GM23248 (cell line): ENCODE data around the gene SEMA4D. TPM values are rescaled to one million over a fixed set of nuclear protein-coding genes. Genes with fewer than 3 reads are reported as not detected.

Experiments used
- DNase-seq: peaks from one replicate; pipeline ENCODE4 v3.0.0-alpha.2; 2015
- H2AFZ ChIP-seq: fragments of 200-600 bp; sonication (generic); 2 replicates; pipeline ENCODE4 v1.6.1; 2016; ENCODE audit warnings: antibody characterized with exemption
- H3F3A ChIP-seq: fragments of 200-600 bp; sonication (generic); 2 replicates; pipeline ENCODE4 v1.6.1; 2016; ENCODE audit warnings: mild to moderate bottlenecking, antibody characterized with exemption, mixed run types; ENCODE audit not compliant: insufficient read depth
- H3K27ac ChIP-seq: fragments of 200-600 bp; sonication (generic); 2 replicates; pipeline ENCODE4 v1.5.1; 2016; ENCODE audit warnings: mild to moderate bottlenecking
- H3K27me3 ChIP-seq: fragments of 200-600 bp; sonication (generic); replicated peaks from 2 replicates; pipeline ENCODE4 v1.6.1; 2016; ENCODE audit warnings: mild to moderate bottlenecking; ENCODE audit not compliant: insufficient read depth
- H3K36me3 ChIP-seq: fragments of 200-600 bp; sonication (generic); 2 replicates; pipeline ENCODE4 v1.6.1; 2016; ENCODE audit warnings: low read depth, mild to moderate bottlenecking
- H3K4me1 ChIP-seq: fragments of 200-600 bp; sonication (generic); 2 replicates; pipeline ENCODE4 v1.6.1; 2016; ENCODE audit warnings: mild to moderate bottlenecking; ENCODE audit not compliant: insufficient read depth
- H3K4me2 ChIP-seq: fragments of 200-600 bp; sonication (generic); one replicate; pipeline ENCODE4 v1.6.1; 2016; ENCODE audit warnings: mild to moderate bottlenecking; ENCODE audit not compliant: unreplicated experiment
- H3K4me3 ChIP-seq: fragments of 200-600 bp; sonication (generic); 2 replicates; pipeline ENCODE4 v1.5.1; 2016; ENCODE audit warnings: mild to moderate bottlenecking
- H3K79me2 ChIP-seq: fragments of 200-600 bp; sonication (generic); 2 replicates; pipeline ENCODE4 v1.6.1; 2016; ENCODE audit warnings: mild to moderate bottlenecking; ENCODE audit not compliant: insufficient read depth
- H3K9ac ChIP-seq: fragments of 200-600 bp; sonication (generic); 2 replicates; pipeline ENCODE4 v1.6.1; 2016; ENCODE audit warnings: mild to moderate bottlenecking
- H3K9me2 ChIP-seq: fragments of 200-600 bp; sonication (generic); 2 replicates; pipeline ENCODE4 v1.6.1; 2016; ENCODE audit warnings: mixed run types, mild to moderate bottlenecking, moderate library complexity; ENCODE audit not compliant: insufficient read depth
- H3K9me3 ChIP-seq: fragments of 200-600 bp; sonication (generic); one replicate; pipeline ENCODE4 v1.6.1; 2017; ENCODE audit warnings: low read depth
- H4K20me1 ChIP-seq: fragments of 200-600 bp; sonication (generic); 2 replicates; pipeline ENCODE4 v1.6.0; 2016; ENCODE audit not compliant: insufficient read depth
- EZH2 ChIP-seq: fragments of 200-600 bp; sonication (generic); IDR thresholded peaks from 2 replicates; pipeline ENCODE4 v1.6.1; 2018; ENCODE audit warnings: antibody characterized with exemption, mild to moderate bottlenecking; ENCODE audit not compliant: insufficient read depth, poor library complexity, severe bottlenecking
- EZH2phosphoT487 ChIP-seq: fragments of 200-600 bp; sonication (generic); IDR thresholded peaks from 2 replicates; pipeline ENCODE4 v1.6.1; 2018; ENCODE audit warnings: antibody characterized with exemption, moderate library complexity, mild to moderate bottlenecking, low read depth; ENCODE audit not compliant: insufficient read depth
- WGBS, 2 experiments: methylation state at CpG; one replicate each; pipeline ENCODE4 v1.1.6; 2015 to 2017; ENCODE audit warnings: low lambda C conversion rate in 2 of 2, low coverage in 1 of 2; ENCODE audit errors: missing lambda C conversion rate in 2 of 2; 5-methylcytosine and 5-hydroxymethylcytosine counted together
- in situ Hi-C: fragments of 300-500 bp; cut with MboI; formaldehyde crosslinking; loops from 2 replicates; pipeline ENCODE4 v1.15.0; 2020
- polyA plus RNA-seq: library from polyadenylated mRNA; unstranded; fragments of >200 nt; fragmentation: Nextera tagmentation; extraction: Ambion mirVana; gene quantifications from 2 replicates; pipeline ENCODE4 v1.2.1, GENCODE V29; 2016
- total RNA-seq: library from RNA; depleted of rRNA; stranded (reverse); fragments of >200 nt; shearing (Covaris generic); gene quantifications from 2 replicates; pipeline ENCODE4 v1.2.3, GENCODE V29; 2014

SEMA4D gene
- total and polyA plus RNA-seq, 2 experiments from 2014 or later = 0.11 TPM

DNA sequence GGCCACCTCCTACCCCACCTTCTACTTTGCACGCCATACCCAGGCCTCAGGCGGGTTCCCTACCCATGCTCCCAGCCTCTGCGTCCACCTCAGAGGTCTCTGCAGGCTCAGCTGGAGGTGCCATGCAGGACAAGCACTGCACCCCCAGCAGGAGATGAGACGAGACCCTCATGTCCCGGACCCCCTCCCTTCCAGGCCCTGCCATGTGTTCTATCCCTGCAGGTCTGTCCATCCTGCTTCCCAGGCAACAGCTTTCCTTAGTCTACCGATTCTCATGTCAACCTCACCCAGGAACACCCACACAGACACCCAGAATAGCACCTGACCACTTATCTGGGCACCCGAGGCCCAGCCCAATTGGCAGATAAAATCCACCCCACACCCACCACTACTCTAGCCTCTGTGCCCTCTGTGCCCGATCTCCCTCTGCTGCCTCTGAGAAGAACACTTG is 52.1 kb downstream of the SEMA4D start:
- Histone ChIP-seq H3K9me3 (no peaks in the 10 kb centered on the region), H2AFZ (no peak overlapping the region), H3K9ac (no peak overlapping the region), H3K27me3 (no peaks in the 10 kb centered on the region), H3F3A (no peaks in the 10 kb centered on the region), H4K20me1 (no peaks in the 10 kb centered on the region), H3K4me3 (no peak overlapping the region), H3K9me2 (no peaks in the 10 kb centered on the region), H3K36me3 (no peaks in the 10 kb centered on the region), H3K4me2 (no peak overlapping the region), H3K79me2 (no peaks in the 10 kb centered on the region), H3K4me1 (no peaks in the 10 kb centered on the region), H3K27ac (no peak overlapping the region)
- in situ Hi-C loops = no loop called here
- TF ChIP-seq EZH2phosphoT487 (no peak), EZH2 (no peak)
- DNase-seq = no peak
- 72 to 74% methylated on average over 8 of the region's 8 CpGs for WGBS, 2 experiments

DNA sequence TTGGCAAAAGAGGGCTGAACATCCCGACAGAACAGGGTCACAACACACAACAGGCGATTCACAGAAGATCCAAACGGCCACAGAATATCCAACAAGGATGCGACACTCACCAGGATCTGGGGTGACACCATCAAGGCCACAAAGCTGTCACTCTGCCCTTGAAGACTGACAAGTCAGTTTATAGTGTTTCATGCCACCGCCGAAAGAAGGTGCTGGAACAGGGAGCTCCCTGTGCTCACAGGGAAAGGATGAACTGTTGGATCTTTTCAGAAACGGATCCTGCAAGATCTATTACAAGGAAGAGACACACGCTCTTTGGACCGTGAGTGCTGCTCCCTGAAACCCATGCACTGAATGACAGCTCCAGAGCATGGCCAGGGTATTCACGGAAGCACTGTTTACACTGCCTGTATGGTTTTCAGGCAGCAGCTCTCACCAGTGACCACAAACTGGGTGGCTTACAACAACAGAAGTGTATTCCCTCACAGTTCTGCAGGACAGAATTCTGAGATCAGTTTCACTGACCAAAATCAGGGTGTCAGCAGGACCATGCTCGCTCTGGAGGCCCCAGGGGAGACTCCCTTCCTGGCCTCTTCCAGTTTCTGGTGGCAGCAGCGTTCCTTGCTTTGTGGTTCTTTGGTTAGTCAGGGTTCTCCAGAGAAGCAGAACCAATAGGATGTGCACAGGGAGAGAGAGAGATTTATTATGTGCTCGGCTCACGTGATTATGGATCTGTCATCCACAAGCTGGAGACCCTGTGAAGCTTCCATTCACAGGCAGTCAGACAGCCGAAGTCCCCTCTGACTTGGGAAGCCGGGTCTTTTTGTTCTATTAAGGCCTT is 52.8 kb downstream of the SEMA4D start:
- Histone ChIP-seq H3K4me1 (no peaks in the 10 kb centered on the region), H3K9ac (no peak overlapping the region), H2AFZ (no peak overlapping the region), H3K4me2 (no peak overlapping the region), H3K36me3 (no peaks in the 10 kb centered on the region), H3K9me3 (no peaks in the 10 kb centered on the region), H4K20me1 (no peaks in the 10 kb centered on the region), H3K27ac (no peak overlapping the region), H3F3A (no peaks in the 10 kb centered on the region), H3K79me2 (no peaks in the 10 kb centered on the region), H3K27me3 (no peaks in the 10 kb centered on the region), H3K4me3 (no peak overlapping the region), H3K9me2 (no peaks in the 10 kb centered on the region)
- TF ChIP-seq EZH2phosphoT487 (no peak), EZH2 (no peak)
- in situ Hi-C loops = no loop called here
- DNase-seq = no peak
- 77 to 86% methylated on average over 16 of the region's 16 CpGs for WGBS, 2 experiments

DNA sequence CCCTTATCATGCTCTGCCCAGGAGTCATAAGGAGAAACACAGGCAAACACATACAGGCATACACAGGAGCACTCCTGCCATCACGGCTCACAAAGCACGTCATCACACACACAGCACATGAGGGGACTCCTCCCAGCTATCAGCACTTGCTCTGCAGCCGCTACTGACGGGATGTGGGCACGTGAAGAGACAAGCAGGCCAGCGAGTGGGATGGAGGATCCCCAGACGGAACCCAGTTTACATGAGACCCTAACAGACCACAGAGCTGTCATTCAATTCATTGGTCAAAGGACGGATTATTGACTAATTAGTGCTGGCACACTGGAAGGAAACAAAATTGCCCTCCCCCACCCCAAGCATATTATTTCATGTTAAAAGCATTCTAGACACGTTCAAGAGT is 53.6 kb downstream of the SEMA4D start:
- Histone ChIP-seq H3K4me3 (no peak overlapping the region), H3K9me2 (no peaks in the 10 kb centered on the region), H2AFZ (no peak overlapping the region), H4K20me1 (no peaks in the 10 kb centered on the region), H3K9me3 (no peaks in the 10 kb centered on the region), H3K36me3 (no peaks in the 10 kb centered on the region), H3F3A (no peaks in the 10 kb centered on the region), H3K27ac (no peak overlapping the region), H3K4me2 (no peak overlapping the region), H3K9ac (no peak overlapping the region), H3K4me1 (no peaks in the 10 kb centered on the region), H3K79me2 (no peaks in the 10 kb centered on the region), H3K27me3 (0 out of 2 replicates have a peak, but pooled peaks cover under 1% of the 10 kb centered on the region)
- in situ Hi-C loops = no loop called here
- WGBS, 2 experiments = 33 to 37% methylated on average over 9 of the region's 9 CpGs
- no peak for DNase-seq
- TF ChIP-seq EZH2phosphoT487 (no peak), EZH2 (no peak)

DNA sequence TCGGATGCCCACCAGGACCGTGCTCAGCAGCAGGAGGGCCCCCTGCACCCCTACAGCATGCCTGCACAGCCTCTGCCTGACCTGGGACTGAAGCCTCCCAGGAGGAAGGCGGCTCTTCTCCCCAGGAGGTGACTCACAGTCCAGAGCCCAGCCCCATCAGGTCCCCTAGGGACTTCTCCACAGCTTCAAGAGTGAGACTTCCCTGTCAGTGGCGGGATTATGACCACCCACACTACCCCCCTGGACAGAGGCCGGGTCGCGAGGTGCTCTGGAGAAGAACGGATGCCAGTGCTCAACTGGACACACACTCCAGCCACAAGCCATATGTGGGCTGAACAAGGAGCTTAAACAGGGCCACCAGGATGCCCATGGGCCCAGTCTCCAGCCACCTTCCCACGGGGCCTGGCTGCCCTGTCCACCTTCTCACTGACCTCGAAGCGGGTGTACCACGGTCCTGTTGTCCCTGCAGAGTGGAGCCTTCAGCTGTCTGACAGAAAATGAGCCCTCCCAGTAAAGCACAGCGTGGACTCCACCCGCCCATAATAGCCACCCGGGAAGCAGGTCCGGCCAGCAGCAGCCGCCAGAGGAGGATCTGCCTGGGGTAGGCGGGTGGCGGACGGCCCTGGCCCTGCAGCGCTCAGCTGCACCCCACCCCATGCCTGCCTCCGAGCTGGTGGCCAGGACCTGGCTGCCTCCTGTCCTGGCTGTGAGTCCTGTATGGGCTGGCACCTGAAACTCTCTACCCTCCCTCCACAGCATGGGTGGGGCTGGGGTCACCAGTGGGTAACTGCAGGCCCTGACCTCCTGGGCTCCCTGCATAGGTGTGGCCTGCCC is 54.7 kb downstream of the SEMA4D start:
- Histone ChIP-seq H3K9ac (no peak overlapping the region), H3K9me3 (no peaks in the 10 kb centered on the region), H3F3A (no peaks in the 10 kb centered on the region), H3K4me3 (no peak overlapping the region), H3K27ac (no peak overlapping the region), H2AFZ (no peak overlapping the region), H3K79me2 (no peaks in the 10 kb centered on the region), H3K9me2 (no peaks in the 10 kb centered on the region), H4K20me1 (no peaks in the 10 kb centered on the region), H3K4me2 (no peak overlapping the region), H3K4me1 (no peaks in the 10 kb centered on the region), H3K36me3 (no peaks in the 10 kb centered on the region), H3K27me3 (0 out of 2 replicates have a peak, but pooled peaks cover 3% of the 10 kb centered on the region)
- in situ Hi-C loops = no loop called here
- 92 to 93% methylated on average over 22 of the region's 22 CpGs for WGBS, 2 experiments
- no peak for TF ChIP-seq EZH2
- TF ChIP-seq EZH2phosphoT487 = no peak
- peak; percentile 26 for DNase-seq
